ENCODE measurements around the gene MAP3K15. TPM values are rescaled to one million over a fixed set of nuclear protein-coding genes. Genes with fewer than 3 reads are reported as not detected.

Gene MAP3K15, protein sequence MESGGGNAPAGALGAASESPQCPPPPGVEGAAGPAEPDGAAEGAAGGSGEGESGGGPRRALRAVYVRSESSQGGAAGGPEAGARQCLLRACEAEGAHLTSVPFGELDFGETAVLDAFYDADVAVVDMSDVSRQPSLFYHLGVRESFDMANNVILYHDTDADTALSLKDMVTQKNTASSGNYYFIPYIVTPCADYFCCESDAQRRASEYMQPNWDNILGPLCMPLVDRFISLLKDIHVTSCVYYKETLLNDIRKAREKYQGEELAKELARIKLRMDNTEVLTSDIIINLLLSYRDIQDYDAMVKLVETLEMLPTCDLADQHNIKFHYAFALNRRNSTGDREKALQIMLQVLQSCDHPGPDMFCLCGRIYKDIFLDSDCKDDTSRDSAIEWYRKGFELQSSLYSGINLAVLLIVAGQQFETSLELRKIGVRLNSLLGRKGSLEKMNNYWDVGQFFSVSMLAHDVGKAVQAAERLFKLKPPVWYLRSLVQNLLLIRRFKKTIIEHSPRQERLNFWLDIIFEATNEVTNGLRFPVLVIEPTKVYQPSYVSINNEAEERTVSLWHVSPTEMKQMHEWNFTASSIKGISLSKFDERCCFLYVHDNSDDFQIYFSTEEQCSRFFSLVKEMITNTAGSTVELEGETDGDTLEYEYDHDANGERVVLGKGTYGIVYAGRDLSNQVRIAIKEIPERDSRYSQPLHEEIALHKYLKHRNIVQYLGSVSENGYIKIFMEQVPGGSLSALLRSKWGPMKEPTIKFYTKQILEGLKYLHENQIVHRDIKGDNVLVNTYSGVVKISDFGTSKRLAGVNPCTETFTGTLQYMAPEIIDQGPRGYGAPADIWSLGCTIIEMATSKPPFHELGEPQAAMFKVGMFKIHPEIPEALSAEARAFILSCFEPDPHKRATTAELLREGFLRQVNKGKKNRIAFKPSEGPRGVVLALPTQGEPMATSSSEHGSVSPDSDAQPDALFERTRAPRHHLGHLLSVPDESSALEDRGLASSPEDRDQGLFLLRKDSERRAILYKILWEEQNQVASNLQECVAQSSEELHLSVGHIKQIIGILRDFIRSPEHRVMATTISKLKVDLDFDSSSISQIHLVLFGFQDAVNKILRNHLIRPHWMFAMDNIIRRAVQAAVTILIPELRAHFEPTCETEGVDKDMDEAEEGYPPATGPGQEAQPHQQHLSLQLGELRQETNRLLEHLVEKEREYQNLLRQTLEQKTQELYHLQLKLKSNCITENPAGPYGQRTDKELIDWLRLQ (N-terminal part only)
- 0.18 to 0.22 TPM in 2 of 3 replicates, not detected in the other for total RNA-seq
- long read RNA-seq, partial matches to known transcripts: 1 of 1 reads
- long read RNA-seq, other reads (novel, unspliced or antisense): 0 of 1 reads

GRCh38 chrX:19514791-19515614, at the start of gene MAP3K15:
Gene MAP3K15, minus strand, starts transcription at chrX:19515508. Its CDS starts 247 bp downstream, at chrX:19515261.
- no peaks in the 10 kb centered on the region for H3K4me1 Mint-ChIP-seq (ENCODE audit: low read depth)
- no peak for TF ChIP-seq CTCF (IDR thresholded peaks at IDR 0.05)
- H3K4me3 Mint-ChIP-seq (ENCODE audit: unreplicated experiment): peak within 1 kb of the TSS; percentile 53
- H3K36me3 Mint-ChIP-seq (ENCODE audit: low read depth): no peaks in the 10 kb centered on the region
- no peak within 1 kb of the TSS for H3K27ac Mint-ChIP-seq (ENCODE audit: unreplicated experiment)
- DNase-seq (ENCODE audit: low spot score): no peak
- peaks cover 17% of the 10 kb centered on the region for H3K9me3 Mint-ChIP-seq (ENCODE audit: low read depth)
- peaks cover 13% of the 10 kb centered on the region for H3K27me3 Mint-ChIP-seq (ENCODE audit: low read depth)

DNA sequence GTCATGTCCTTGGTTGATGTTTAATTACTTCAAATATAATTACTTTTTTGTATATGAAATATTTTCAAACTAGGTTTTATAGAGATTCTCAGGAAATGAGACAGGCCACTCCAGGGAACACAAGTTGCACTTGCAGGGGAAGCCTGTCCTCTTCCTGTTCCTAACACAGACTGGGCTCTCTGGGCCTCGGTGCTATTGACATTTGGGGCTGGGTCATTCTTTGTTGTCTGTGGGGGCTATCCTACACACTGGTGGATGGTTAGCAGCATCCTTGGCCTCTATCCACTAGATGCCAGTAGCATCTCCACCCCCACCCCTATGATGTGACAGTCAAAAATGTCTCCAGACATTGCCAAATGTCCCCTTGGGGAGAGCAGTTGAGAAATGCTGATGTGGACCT, 49.3 kb upstream of the MAP3K15 start:
- TF ChIP-seq CTCF (IDR thresholded peaks at IDR 0.05): no peak
- H3K4me3 Mint-ChIP-seq (ENCODE audit: unreplicated experiment): no peak overlapping the region
- H3K36me3 Mint-ChIP-seq (ENCODE audit: low read depth): peaks cover 4% of the 10 kb centered on the region
- H3K4me1 Mint-ChIP-seq (ENCODE audit: low read depth): peaks cover 18% of the 10 kb centered on the region
- H3K27ac Mint-ChIP-seq (ENCODE audit: unreplicated experiment): no peak overlapping the region
- no peaks in the 10 kb centered on the region for H3K27me3 Mint-ChIP-seq (ENCODE audit: low read depth)
- H3K9me3 Mint-ChIP-seq (ENCODE audit: low read depth): peaks cover 5% of the 10 kb centered on the region
- DNase-seq (ENCODE audit: low spot score): no peak

- no peaks in the 10 kb centered on the region for H3K27me3 Mint-ChIP-seq (ENCODE audit: low read depth)
- peaks cover 5% of the 10 kb centered on the region for H3K9me3 Mint-ChIP-seq (ENCODE audit: low read depth)
- no peak overlapping the region for H3K4me3 Mint-ChIP-seq (ENCODE audit: unreplicated experiment)
- H3K27ac Mint-ChIP-seq (ENCODE audit: unreplicated experiment): no peak overlapping the region
- no peak for TF ChIP-seq CTCF (IDR thresholded peaks at IDR 0.05)
- H3K4me1 Mint-ChIP-seq (ENCODE audit: low read depth): peaks cover 18% of the 10 kb centered on the region
- DNase-seq (ENCODE audit: low spot score): no peak
- H3K36me3 Mint-ChIP-seq (ENCODE audit: low read depth): peaks cover 4% of the 10 kb centered on the region
Measured at GRCh38 chrX:19563746-19564145, 48.4 kb upstream of the MAP3K15 start.

- Mint-ChIP-seq H3K9me3 (ENCODE audit: low read depth) (peaks cover 5% of the 10 kb centered on the region), H3K4me1 (ENCODE audit: low read depth) (peaks cover 18% of the 10 kb centered on the region), H3K36me3 (ENCODE audit: low read depth) (peaks cover 2% of the 10 kb centered on the region), H3K27ac (ENCODE audit: unreplicated experiment) (no peak overlapping the region), H3K4me3 (ENCODE audit: unreplicated experiment) (no peak overlapping the region), H3K27me3 (ENCODE audit: low read depth) (no peaks in the 10 kb centered on the region)
- no peak for DNase-seq (ENCODE audit: low spot score)
- TF ChIP-seq CTCF (IDR thresholded peaks at IDR 0.05): no peak
Measured at GRCh38 chrX:19563327-19563726, 48.0 kb upstream of the MAP3K15 start.

Measured in chondrocyte (in vitro differentiated cells).